Left ventricle myocardium inferior (tissue), 1 donor: ENCODE data around the gene KCNJ10. TPM values are rescaled to one million over a fixed set of nuclear protein-coding genes. Genes with fewer than 3 reads are reported as not detected.

Experiments
- DNase-seq: peaks from one replicate; pipeline ENCODE4 v3.0.0-alpha.2; 2020
- H3K27ac ChIP-seq: fragments of 200-600 bp; replicated peaks from 2 replicates; pipeline ENCODE4 v1.8.0; 2021
- H3K27me3 ChIP-seq: fragments of 200-600 bp; 2 replicates; pipeline ENCODE4 v1.8.0; 2021; ENCODE audit warnings: low read depth
- H3K36me3 ChIP-seq: fragments of 200-600 bp; 2 replicates; pipeline ENCODE4 v1.8.0; 2021
- H3K4me1 ChIP-seq: fragments of 200-600 bp; 2 replicates; pipeline ENCODE4 v1.8.0; 2021
- H3K4me3 ChIP-seq: fragments of 200-600 bp; 2 replicates; pipeline ENCODE4 v1.8.0; 2021; ENCODE audit warnings: mild to moderate bottlenecking, moderate library complexity
- H3K9me3 ChIP-seq: fragments of 200-600 bp; replicated peaks from 2 replicates; pipeline ENCODE4 v1.8.0; 2021
- intact Hi-C: fragments of 100-400 bp; cut with micrococcal nuclease; formaldehyde crosslinking; loops from one replicate; pipeline ENCODE4 v1.11.0; 2022
- total RNA-seq: library from RNA; stranded (reverse); fragmentation: NEBNext Ultra II Directional; extraction: Animal tissue kit (Norgen Biotek cat#: 25700); gene quantifications from one replicate; pipeline ENCODE4 v1.2.1, GENCODE V29; 2021
- TF ChIP-seq, protein P1 (sequence below): fragments of 200-600 bp; IDR thresholded peaks from 2 replicates; pipeline ENCODE4 v1.8.0; 2021; ENCODE audit warnings: antibody characterized with exemption, mild to moderate bottlenecking, borderline replicate concordance
- donor health status: DM: no; HTN: yes; CAD: no; lungs with severe emphysema.

Gene KCNJ10
- total RNA-seq, 1 donor from 2014 or later = not detected

DNA sequence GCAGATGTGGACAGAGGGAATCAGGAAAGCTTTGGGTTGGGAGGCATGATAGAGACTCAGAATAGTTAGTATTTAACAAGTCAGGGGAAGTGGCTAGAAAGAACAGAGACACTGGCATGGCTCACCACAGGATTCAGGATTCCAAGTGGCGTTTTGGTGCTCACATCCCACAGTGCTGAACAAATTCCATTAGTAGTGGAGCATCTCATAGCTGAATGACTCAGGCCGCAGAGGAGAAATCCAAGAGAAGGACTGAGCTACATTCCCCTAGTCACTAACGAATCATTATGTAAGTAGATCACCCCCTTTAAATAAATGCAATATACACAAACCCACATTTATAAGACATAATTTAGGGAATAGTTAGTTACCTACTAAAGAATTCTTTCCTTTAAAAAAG is 6.3 kb upstream of the KCNJ10 start:
- intact Hi-C loops = no loop called here
- H3K27me3 ChIP-seq = peaks cover 79% of the 10 kb centered on the region
- no peak overlapping the region for H3K27ac ChIP-seq
- TF ChIP-seq, protein P1, sequence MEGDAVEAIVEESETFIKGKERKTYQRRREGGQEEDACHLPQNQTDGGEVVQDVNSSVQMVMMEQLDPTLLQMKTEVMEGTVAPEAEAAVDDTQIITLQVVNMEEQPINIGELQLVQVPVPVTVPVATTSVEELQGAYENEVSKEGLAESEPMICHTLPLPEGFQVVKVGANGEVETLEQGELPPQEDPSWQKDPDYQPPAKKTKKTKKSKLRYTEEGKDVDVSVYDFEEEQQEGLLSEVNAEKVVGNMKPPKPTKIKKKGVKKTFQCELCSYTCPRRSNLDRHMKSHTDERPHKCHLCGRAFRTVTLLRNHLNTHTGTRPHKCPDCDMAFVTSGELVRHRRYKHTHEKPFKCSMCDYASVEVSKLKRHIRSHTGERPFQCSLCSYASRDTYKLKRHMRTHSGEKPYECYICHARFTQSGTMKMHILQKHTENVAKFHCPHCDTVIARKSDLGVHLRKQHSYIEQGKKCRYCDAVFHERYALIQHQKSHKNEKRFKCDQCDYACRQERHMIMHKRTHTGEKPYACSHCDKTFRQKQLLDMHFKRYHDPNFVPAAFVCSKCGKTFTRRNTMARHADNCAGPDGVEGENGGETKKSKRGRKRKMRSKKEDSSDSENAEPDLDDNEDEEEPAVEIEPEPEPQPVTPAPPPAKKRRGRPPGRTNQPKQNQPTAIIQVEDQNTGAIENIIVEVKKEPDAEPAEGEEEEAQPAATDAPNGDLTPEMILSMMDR = no peak
- DNase-seq = no peak
- H3K9me3 ChIP-seq = no peaks in the 10 kb centered on the region
- H3K4me3 ChIP-seq = no peak overlapping the region
- no peaks in the 10 kb centered on the region for H3K4me1 ChIP-seq
- no peaks in the 10 kb centered on the region for H3K36me3 ChIP-seq

DNA sequence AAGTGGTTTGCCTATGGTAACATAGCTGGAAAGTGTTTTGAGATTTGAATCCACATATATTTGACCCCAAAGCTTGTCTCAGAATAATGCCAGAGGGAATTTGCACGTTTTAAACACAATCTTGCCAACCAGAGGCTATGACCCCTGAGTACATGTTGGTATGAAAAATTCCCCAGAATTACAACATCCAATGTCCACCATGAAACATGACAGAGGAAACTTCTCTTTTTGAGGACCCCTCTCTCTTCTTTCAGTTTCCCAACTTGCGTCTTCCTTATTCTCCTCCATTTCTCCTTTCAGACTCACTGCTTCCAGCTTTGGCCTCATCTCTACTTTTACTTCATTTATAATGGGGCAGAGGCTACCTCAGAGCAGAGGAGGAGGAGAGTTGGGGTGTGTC is 5.9 kb upstream of the KCNJ10 start:
- H3K27me3 ChIP-seq = peaks cover 79% of the 10 kb centered on the region
- no peaks in the 10 kb centered on the region for H3K36me3 ChIP-seq
- H3K9me3 ChIP-seq = no peaks in the 10 kb centered on the region
- no peak for DNase-seq
- TF ChIP-seq, protein P1 = no peak
- H3K27ac ChIP-seq = no peak overlapping the region
- no peak overlapping the region for H3K4me3 ChIP-seq
- intact Hi-C loops = no loop called here
- peaks cover 4% of the 10 kb centered on the region for H3K4me1 ChIP-seq

DNA sequence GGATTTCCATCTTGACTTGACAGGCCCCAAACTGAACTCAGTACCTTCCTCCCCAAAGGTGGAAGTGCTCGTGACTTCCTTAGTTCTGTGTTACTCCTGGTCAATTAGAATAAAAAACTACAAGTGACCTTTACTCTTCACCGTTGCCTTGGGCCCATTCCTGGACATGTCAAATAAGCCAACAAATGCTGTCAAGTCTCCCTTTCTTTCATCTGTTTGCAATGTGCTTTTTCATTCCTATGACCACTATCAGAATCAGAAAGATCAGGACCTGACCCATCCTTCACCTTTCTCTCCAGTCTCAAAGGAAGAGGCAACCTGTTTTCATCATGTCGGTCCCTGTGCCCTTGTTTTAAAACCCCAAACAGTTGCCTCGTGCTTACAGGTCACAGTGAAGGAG is 4.9 kb upstream of the KCNJ10 start:
- intact Hi-C loops = no loop called here
- TF ChIP-seq, protein P1 = no peak
- no peak for DNase-seq
- H3K4me1 ChIP-seq = peaks cover 11% of the 10 kb centered on the region
- no peak overlapping the region for H3K4me3 ChIP-seq
- H3K36me3 ChIP-seq = no peaks in the 10 kb centered on the region
- peaks cover 71% of the 10 kb centered on the region for H3K27me3 ChIP-seq
- no peaks in the 10 kb centered on the region for H3K9me3 ChIP-seq
- no peak overlapping the region for H3K27ac ChIP-seq

DNA sequence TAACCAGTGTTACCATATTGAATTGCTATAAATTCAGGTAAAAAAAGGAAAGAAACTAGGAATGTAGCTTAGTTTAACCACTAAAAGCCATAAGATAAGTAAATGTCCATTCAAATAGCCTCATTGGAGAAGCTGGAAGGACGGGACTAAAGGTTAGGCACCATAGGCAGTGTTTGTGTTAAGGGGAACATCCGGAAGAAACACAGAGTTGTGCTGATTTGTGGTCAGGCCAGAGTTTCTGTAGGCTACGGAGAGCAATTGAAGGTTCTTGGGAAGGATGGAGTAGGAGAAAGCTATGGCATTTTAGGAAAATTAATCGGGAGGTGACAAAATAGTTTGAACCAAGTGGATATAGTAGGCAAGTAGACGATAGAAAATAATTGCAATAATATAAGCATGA is 1.3 kb upstream of the KCNJ10 start:
- Histone ChIP-seq H3K4me3 (no peak overlapping the region), H3K4me1 (peaks cover 13% of the 10 kb centered on the region), H3K27me3 (peaks cover 45% of the 10 kb centered on the region), H3K36me3 (no peaks in the 10 kb centered on the region), H3K9me3 (no peaks in the 10 kb centered on the region), H3K27ac (no peak overlapping the region)
- no peak for DNase-seq
- intact Hi-C loops = no loop called here
- TF ChIP-seq, protein P1 = no peak

DNA sequence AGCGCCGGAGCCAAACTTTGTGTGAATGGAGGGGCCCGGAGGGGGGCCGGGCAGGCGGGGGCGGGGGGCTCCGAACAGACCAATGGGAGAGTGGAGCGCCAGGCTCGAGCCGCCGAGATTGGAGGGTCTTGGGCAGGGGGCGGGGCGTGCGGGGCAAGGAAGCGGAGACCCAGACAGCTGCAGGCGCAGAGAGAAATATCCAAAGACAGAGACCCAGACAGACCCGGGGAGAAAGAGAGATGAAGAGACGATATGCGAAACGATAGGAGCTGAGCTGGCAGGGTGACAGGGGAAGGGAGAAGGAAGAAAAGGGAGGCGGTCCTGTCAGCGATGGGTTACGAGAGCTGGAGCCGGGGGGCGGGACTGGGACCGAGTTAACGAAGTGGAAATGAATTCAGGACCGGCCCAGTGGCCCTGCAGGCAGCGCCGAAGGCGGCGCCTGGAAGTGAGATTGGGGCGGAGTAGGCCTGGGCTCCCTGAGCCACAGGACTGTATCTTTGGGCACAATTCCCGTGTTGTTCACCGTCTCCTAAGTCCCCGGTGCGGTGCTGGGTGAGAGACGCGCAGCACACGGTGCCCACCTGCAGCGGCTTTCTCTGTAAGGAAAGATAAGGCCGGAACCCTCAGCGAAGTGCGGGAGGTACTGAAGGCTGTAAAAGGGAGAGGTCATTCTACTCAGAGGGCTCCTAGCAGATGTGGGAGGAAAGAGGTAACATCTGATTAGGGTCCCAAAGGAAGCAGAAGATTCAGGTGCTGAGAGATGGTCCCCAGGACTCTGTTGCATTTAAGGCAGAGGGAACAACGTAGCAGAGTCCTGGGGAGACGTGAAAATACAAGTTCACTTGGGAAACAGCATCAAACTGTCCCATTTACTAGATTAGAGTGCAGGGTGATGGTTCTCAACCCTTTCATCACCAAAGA is 543 bp upstream of the KCNJ10 start:
- H3K27me3 ChIP-seq = peaks cover 38% of the 10 kb centered on the region
- intact Hi-C loops = no loop called here
- DNase-seq = peak; percentile 79
- no peak overlapping the region for H3K27ac ChIP-seq
- H3K9me3 ChIP-seq = no peaks in the 10 kb centered on the region
- TF ChIP-seq, protein P1 = no peak
- H3K36me3 ChIP-seq = no peaks in the 10 kb centered on the region
- H3K4me1 ChIP-seq = peaks cover 13% of the 10 kb centered on the region
- H3K4me3 ChIP-seq = peak overlapping the region; percentile 65
